ENCODE results near the gene MPND. TPM values are rescaled to one million over a fixed set of nuclear protein-coding genes. Genes with fewer than 3 reads are reported as not detected.

The MPND gene
- total and polyA plus RNA-seq, 7 experiments from 2014 or later, result 4.0 to 24.4 (median 14.9) TPM

GRCh38 chr19:4405977-4406376, 62.6 kb downstream of the MPND start:
- Histone ChIP-seq H3K4me3 (ENCODE audit: low read length) (no peak overlapping the region), H3K27me3 (ENCODE audit: control insufficient read depth in 2 of 2, insufficient read depth in 2 of 2, low read length in 2 of 2) (no peaks in the 10 kb centered on the region), H3K9me3 (ENCODE audit: control insufficient read depth in 2 of 3, low read length in 3 of 3) (no peaks in the 10 kb centered on the region), H3K27ac (ENCODE audit: low read depth, low read length) (no peak overlapping the region), H3K36me3 (ENCODE audit: control insufficient read depth in 2 of 3, insufficient read depth in 3 of 3, low read length in 3 of 3) (no peaks in the 10 kb centered on the region), H3K4me1 (ENCODE audit: control insufficient read depth in 2 of 2, insufficient read depth in 2 of 2, low read length in 2 of 2) (peaks cover 16 to 18% of the 10 kb centered on the region in 2 donors)
- no peaks in the 10 kb centered on the region for H3K9me3 Mint-ChIP-seq
- H3K4me1 Mint-ChIP-seq, result peaks cover 14 to 42% (median 26%) of the 10 kb centered on the region in 7 donors
- peaks cover 0 to 6% (median 0%) of the 10 kb centered on the region in 5 donors for H3K36me3 Mint-ChIP-seq
- intact Hi-C loops (cut with micrococcal nuclease), result no loop called here
- no peak for ATAC-seq
- H3K4me3 Mint-ChIP-seq, result no peak overlapping the region
- H3K27me3 Mint-ChIP-seq, result no peaks in the 10 kb centered on the region
- ChIA-PET CTCF (no interaction called here), POLR2A (no interaction called here)
- no peak for DNase-seq
- H3K27ac Mint-ChIP-seq, result no peak overlapping the region

- Histone ChIP-seq H3K9me3 (ENCODE audit: control insufficient read depth in 2 of 3, low read length in 3 of 3) (no peaks in the 10 kb centered on the region), H3K27me3 (ENCODE audit: control insufficient read depth in 2 of 2, insufficient read depth in 2 of 2, low read length in 2 of 2) (no peaks in the 10 kb centered on the region), H3K36me3 (ENCODE audit: control insufficient read depth in 2 of 3, insufficient read depth in 3 of 3, low read length in 3 of 3) (no peaks in the 10 kb centered on the region), H3K4me1 (ENCODE audit: control insufficient read depth in 2 of 2, insufficient read depth in 2 of 2, low read length in 2 of 2) (peaks cover 9 to 12% of the 10 kb centered on the region in 2 donors), H3K4me3 (ENCODE audit: low read length) (no peak overlapping the region), H3K27ac (ENCODE audit: low read depth, low read length) (no peak overlapping the region)
- H3K27ac Mint-ChIP-seq, result no peak overlapping the region
- H3K4me1 Mint-ChIP-seq, result peaks cover 8 to 36% (median 19%) of the 10 kb centered on the region in 7 donors
- POLR2A ChIA-PET, result no interaction called here
- DNase-seq (no peak), ATAC-seq (no peak)
- CTCF ChIA-PET, result no interaction called here
- intact Hi-C loops (cut with micrococcal nuclease), result no loop called here
- H3K9me3 Mint-ChIP-seq, result no peaks in the 10 kb centered on the region
- peaks cover 0 to 6% (median 0%) of the 10 kb centered on the region in 5 donors for H3K36me3 Mint-ChIP-seq
- H3K4me3 Mint-ChIP-seq, result no peak overlapping the region
- no peaks in the 10 kb centered on the region for H3K27me3 Mint-ChIP-seq
These were observed 63.3 kb downstream of the MPND start for GRCh38 chr19:4406626-4407025.

- Histone ChIP-seq H3K4me3 (ENCODE audit: low read length) (no peak overlapping the region), H3K27ac (ENCODE audit: low read depth, low read length) (no peak overlapping the region), H3K36me3 (ENCODE audit: control insufficient read depth in 2 of 3, insufficient read depth in 3 of 3, low read length in 3 of 3) (peaks cover 0 to 6% (median 0%) of the 10 kb centered on the region in 3 experiments), H3K27me3 (ENCODE audit: control insufficient read depth in 2 of 2, insufficient read depth in 2 of 2, low read length in 2 of 2) (no peaks in the 10 kb centered on the region), H3K4me1 (ENCODE audit: control insufficient read depth in 2 of 2, insufficient read depth in 2 of 2, low read length in 2 of 2) (no peaks in the 10 kb centered on the region), H3K9me3 (ENCODE audit: control insufficient read depth in 2 of 3, low read length in 3 of 3) (no peaks in the 10 kb centered on the region)
- intact Hi-C loops (cut with micrococcal nuclease), result no loop called here
- POLR2A ChIA-PET, result no interaction called here
- Mint-ChIP-seq H3K36me3 (peaks cover 0 to 16% (median 6%) of the 10 kb centered on the region in 5 donors), H3K9me3 (no peaks in the 10 kb centered on the region), H3K4me3 (no peak overlapping the region), H3K4me1 (peaks cover 0 to 15% (median 0%) of the 10 kb centered on the region in 7 donors), H3K27ac (no peak overlapping the region), H3K27me3 (no peaks in the 10 kb centered on the region)
- ATAC-seq, result no peak
- CTCF ChIA-PET, result no interaction called here
- DNase-seq, result no peak
These were observed 66.0 kb downstream of the MPND start for GRCh38 chr19:4409123-4409933.

Other genes with a start within 250 kb of the MPND start
- gene MAP2K2, start 219.4 kb upstream of the MPND start, total RNA-seq, result 100 to 1,000 TPM in 4 of 5 experiments, 10 to 100 TPM in 1; 87.4 to 162 (median 123) TPM
- gene MAP2K2, start 219.4 kb upstream of the MPND start, polyA plus RNA-seq, result 10 to 100 TPM; 40.5 to 93.6 TPM
- not detected for gene CREB3L3, start 189.9 kb upstream of the MPND start, total RNA-seq
- gene CREB3L3, start 189.9 kb upstream of the MPND start, polyA plus RNA-seq, result not detected
- 10 to 100 TPM; 20.0 to 41.2 (median 26.0) TPM for gene SIRT6, start 161.0 kb upstream of the MPND start, total RNA-seq
- 1 to 10 TPM; 1.1 to 3.9 TPM for gene SIRT6, start 161.0 kb upstream of the MPND start, polyA plus RNA-seq
- gene ANKRD24, start 160.9 kb upstream of the MPND start, total RNA-seq, result 1 to 10 TPM in 4 of 5 experiments, under 1 TPM in 1; 0.75 to 2.8 (median 2.4) TPM
- gene ANKRD24, start 160.9 kb upstream of the MPND start, polyA plus RNA-seq, result under 1 TPM in 1 of 2 donors, not detected in 1; 0.17 TPM
- gene EBI3, start 114.0 kb upstream of the MPND start, total RNA-seq, result 1 to 10 TPM in 1 of 5 experiments, under 1 TPM in 1, not detected in 3; 0.44 to 8.8 TPM
- gene EBI3, start 114.0 kb upstream of the MPND start, polyA plus RNA-seq, result not detected
- gene YJU2, start 96.5 kb upstream of the MPND start, total RNA-seq, result 10 to 100 TPM; 28.5 to 42.1 (median 31.9) TPM
- 10 to 100 TPM; 24.4 to 44.7 TPM for gene YJU2, start 96.5 kb upstream of the MPND start, polyA plus RNA-seq
- 1 to 10 TPM in 1 of 5 experiments, not detected in 4; 2.3 TPM for gene SHD, start 64.3 kb upstream of the MPND start, total RNA-seq
- not detected for gene SHD, start 64.3 kb upstream of the MPND start, polyA plus RNA-seq
- 10 to 100 TPM; 22.3 to 50.5 (median 40.0) TPM for gene TMIGD2, start 41.2 kb upstream of the MPND start, total RNA-seq
- gene TMIGD2, start 41.2 kb upstream of the MPND start, polyA plus RNA-seq, result 100 to 1,000 TPM in 1 of 2 donors, 10 to 100 TPM in 1; 99.4 to 107 TPM
- gene FSD1, start 39.0 kb upstream of the MPND start, total RNA-seq, result 10 to 100 TPM in 1 of 5 experiments, 1 to 10 TPM in 4; 1.8 to 18.9 (median 3.4) TPM
- gene FSD1, start 39.0 kb upstream of the MPND start, polyA plus RNA-seq, result 1 to 10 TPM in 1 of 2 donors, under 1 TPM in 1; 0.95 to 2.0 TPM
- 10 to 100 TPM in 1 of 5 experiments, 1 to 10 TPM in 4; 2.6 to 11.8 (median 4.5) TPM for gene STAP2, start 4.7 kb upstream of the MPND start, total RNA-seq
- 1 to 10 TPM; 2.4 to 4.9 TPM for gene STAP2, start 4.7 kb upstream of the MPND start, polyA plus RNA-seq
- 10 to 100 TPM; 37.1 to 77.0 (median 38.6) TPM for gene SH3GL1, start 57.0 kb downstream of the MPND start, total RNA-seq
- gene SH3GL1, start 57.0 kb downstream of the MPND start, polyA plus RNA-seq, result 10 to 100 TPM; 11.9 to 22.8 TPM
- 10 to 100 TPM; 10.1 to 71.2 (median 14.1) TPM for gene CHAF1A, start 59.1 kb downstream of the MPND start, total RNA-seq
- gene CHAF1A, start 59.1 kb downstream of the MPND start, polyA plus RNA-seq, result 1 to 10 TPM; 3.2 to 5.5 TPM
- 10 to 100 TPM; 49.2 to 68.6 (median 53.1) TPM for gene UBXN6, start 114.2 kb downstream of the MPND start, total RNA-seq
- 1 to 10 TPM; 5.4 to 7.9 TPM for gene UBXN6, start 114.2 kb downstream of the MPND start, polyA plus RNA-seq
- gene HDGFL2, start 128.7 kb downstream of the MPND start, total RNA-seq, result 10 to 100 TPM; 25.9 to 64.6 (median 34.6) TPM
- gene HDGFL2, start 128.7 kb downstream of the MPND start, polyA plus RNA-seq, result 10 to 100 TPM; 14.0 to 31.5 TPM
- under 1 TPM in 3 of 5 experiments, not detected in 2; 0.11 to 0.24 (median 0.16) TPM for gene PLIN4, start 174.9 kb downstream of the MPND start, total RNA-seq
- under 1 TPM; 0.08 to 0.11 TPM for gene PLIN4, start 174.9 kb downstream of the MPND start, polyA plus RNA-seq
- gene PLIN5, start 191.7 kb downstream of the MPND start, total RNA-seq, result 1 to 10 TPM in 3 of 5 experiments, under 1 TPM in 1, not detected in 1; 0.24 to 1.9 (median 1.8) TPM
- under 1 TPM; 0.34 to 0.55 TPM for gene PLIN5, start 191.7 kb downstream of the MPND start, polyA plus RNA-seq
- gene LRG1, start 196.5 kb downstream of the MPND start, total RNA-seq, result 1 to 10 TPM in 1 of 5 experiments, under 1 TPM in 2, not detected in 2; 0.34 to 1.6 (median 0.66) TPM
- under 1 TPM in 1 of 2 donors, not detected in 1; 0.06 TPM for gene LRG1, start 196.5 kb downstream of the MPND start, polyA plus RNA-seq
- 1 to 10 TPM in 3 of 5 experiments, under 1 TPM in 2; 0.22 to 2.4 (median 2.1) TPM for gene SEMA6B, start 216.1 kb downstream of the MPND start, total RNA-seq
- not detected for gene SEMA6B, start 216.1 kb downstream of the MPND start, polyA plus RNA-seq

All from naive thymus-derived CD4-positive, alpha-beta T cell (primary cell).